NB4 (cell line): Measurements from ENCODE around the gene KRT2.

Experiments
- DNase-seq: peaks from one replicate; pipeline ENCODE4 v3.0.0; 2010; ENCODE audit warnings: low read depth
- H3K4me3 ChIP-seq: one replicate; pipeline ENCODE4 v1.5.1; 2011; ENCODE audit warnings: mild to moderate bottlenecking, low read depth, low read length, moderate library complexity
- CTCF ChIP-seq: IDR thresholded peaks from one replicate; pipeline ENCODE4 v1.5.1; 2012; ENCODE audit warnings: low read depth, low read length
- MAX ChIP-seq: IDR thresholded peaks from 2 replicates; pipeline ENCODE4 v1.6.1; 2011; ENCODE audit warnings: low read depth, low read length
- MYC ChIP-seq: IDR thresholded peaks from 2 replicates; pipeline ENCODE4 v1.6.1; 2011; ENCODE audit warnings: low read depth, low read length
- POLR2A ChIP-seq: IDR thresholded peaks from 2 replicates; pipeline ENCODE4 v1.6.1; 2011; ENCODE audit warnings: mild to moderate bottlenecking; ENCODE audit not compliant: insufficient read length; ENCODE audit errors: extremely low read depth

Gene KRT2

GRCh38 chr12:52656616-52657015 is 4.6 kb upstream of the KRT2 start:
- no peak overlapping the region for H3K4me3 ChIP-seq
- DNase-seq, result no peak
- TF ChIP-seq MYC, result no peak
- no peak for TF ChIP-seq CTCF
- no peak for TF ChIP-seq POLR2A
- no peak for TF ChIP-seq MAX

- H3K4me3 ChIP-seq, result no peak overlapping the region
- DNase-seq, result no peak
- TF ChIP-seq POLR2A, result no peak
- no peak for TF ChIP-seq MAX
- no peak for TF ChIP-seq MYC
- no peak for TF ChIP-seq CTCF
These were observed 3.7 kb upstream of the KRT2 start for GRCh38 chr12:52655720-52656124.

- TF ChIP-seq POLR2A (no peak), MYC (no peak), MAX (no peak), CTCF (no peak)
- H3K4me3 ChIP-seq, result no peak overlapping the region
These were observed 3.2 kb upstream of the KRT2 start for GRCh38 chr12:52655251-52655650.

GRCh38 chr12:52650520-52651081 is 1.4 kb downstream of the KRT2 start:
- TF ChIP-seq MYC (no peak), POLR2A (no peak), CTCF (no peak), MAX (no peak)
- DNase-seq, result no peak
- no peak overlapping the region for H3K4me3 ChIP-seq

More at GRCh38 chr12:52655251-52655650, 3.2 kb upstream of the KRT2 start:
- DNase-seq, result no peak

GRCh38 chr12:52649066-52649465 is 2.9 kb downstream of the KRT2 start:
- TF ChIP-seq MYC, result no peak
- no peak for TF ChIP-seq CTCF
- TF ChIP-seq MAX, result no peak
- no peak for TF ChIP-seq POLR2A
- no peak overlapping the region for H3K4me3 ChIP-seq
- DNase-seq, result no peak

- no peak for DNase-seq
- no peak overlapping the region for H3K4me3 ChIP-seq
- TF ChIP-seq MAX (no peak), CTCF (no peak), MYC (no peak), POLR2A (no peak)
These were observed 3.9 kb downstream of the KRT2 start for GRCh38 chr12:52648012-52648550.
